GM12891 (cell line): ENCODE data around the gene RIMS1.

ENCODE experiments used
- PAX5 ChIP-seq: IDR thresholded peaks from 2 replicates; pipeline ENCODE4 v1.6.1; 2011; ENCODE audit warnings: low read length, moderate library complexity, mild to moderate bottlenecking; ENCODE audit not compliant: insufficient read depth, severe bottlenecking
- POLR2A ChIP-seq: IDR thresholded peaks from 2 replicates; pipeline ENCODE4 v1.6.1; 2011; ENCODE audit warnings: low read depth, low read length, control low read depth
- POLR2AphosphoS5 ChIP-seq: IDR thresholded peaks from 2 replicates; pipeline ENCODE4 v1.6.1; 2011; ENCODE audit warnings: low read depth, low read length, control low read depth
- SPI1 ChIP-seq: IDR thresholded peaks from 2 replicates; pipeline ENCODE4 v1.6.1; 2011; ENCODE audit warnings: low read depth, low read length, control low read depth
- TAF1 ChIP-seq: IDR thresholded peaks from 2 replicates; pipeline ENCODE4 v1.6.1; 2011; ENCODE audit warnings: low read depth, low read length, control low read depth

- TF ChIP-seq POLR2A (no peak), TAF1 (no peak), POLR2AphosphoS5 (no peak), SPI1 (no peak), PAX5 (no peak)
Measured at GRCh38 chr6:72094506-72094905, 208.2 kb downstream of the RIMS1 start.
